Subcutaneous abdominal adipose tissue (tissue), 5 donors: ENCODE data around the gene CSNK2B.

Source experiments
- H3K27ac ChIP-seq: one replicate; pipeline ENCODE4 v1.7.0; 2013; ENCODE audit warnings: low read depth, mild to moderate bottlenecking, inconsistent platforms, low read length, moderate library complexity
- H3K27me3 ChIP-seq, 5 donors: one replicate each; pipeline ENCODE4 v1.7.0; 2013; ENCODE audit warnings: low read length in 5 of 5, inconsistent platforms in 1 of 5; ENCODE audit not compliant: control insufficient read depth in 5 of 5, insufficient read depth in 4 of 5
- H3K36me3 ChIP-seq, 5 donors: one replicate each; pipeline ENCODE4 v1.7.0; 2013; ENCODE audit warnings: low read length in 5 of 5; ENCODE audit not compliant: control insufficient read depth in 5 of 5, insufficient read depth in 5 of 5
- H3K4me1 ChIP-seq, 5 donors: one replicate each; pipeline ENCODE4 v1.7.0; 2013; ENCODE audit warnings: low read length in 5 of 5, mild to moderate bottlenecking in 3 of 5, moderate library complexity in 1 of 5; ENCODE audit not compliant: control insufficient read depth in 5 of 5, insufficient read depth in 5 of 5
- H3K4me3 ChIP-seq, 5 donors: one replicate each; pipeline ENCODE4 v1.7.0; 2013; ENCODE audit warnings: low read length in 5 of 5, low read depth in 1 of 5
- H3K9ac ChIP-seq, 5 donors: one replicate each; pipeline ENCODE4 v1.7.0; 2013; ENCODE audit warnings: low read length in 5 of 5, mild to moderate bottlenecking in 4 of 5, moderate library complexity in 3 of 5
- H3K9me3 ChIP-seq, 5 donors: one replicate each; pipeline ENCODE4 v1.7.0; 2013; ENCODE audit warnings: low read length in 5 of 5; ENCODE audit not compliant: control insufficient read depth in 5 of 5
- donor health status: healthy.
- donor health status: healthy.
- donor health status: healthy.
- donor health status: healthy.
- donor health status: healthy.

CSNK2B gene

GRCh38 chr6:31636698-31637596 lies 28.9 kb upstream of the CSNK2B start:
- H3K27me3 ChIP-seq, result no peaks in the 10 kb centered on the region
- H3K9ac ChIP-seq, result no peak overlapping the region
- H3K36me3 ChIP-seq, result peaks cover 9 to 97% (median 94%) of the 10 kb centered on the region in 5 donors
- no peak overlapping the region for H3K4me3 ChIP-seq
- no peaks in the 10 kb centered on the region for H3K9me3 ChIP-seq
- no peak overlapping the region for H3K27ac ChIP-seq
- H3K4me1 ChIP-seq, result peaks cover 1 to 29% (median 13%) of the 10 kb centered on the region in 5 donors

- Histone ChIP-seq H3K4me1 (peaks cover 1 to 15% (median 12%) of the 10 kb centered on the region in 5 donors), H3K4me3 (no peak overlapping the region), H3K9ac (no peak overlapping the region), H3K36me3 (peaks cover 12 to 95% (median 92%) of the 10 kb centered on the region in 5 donors), H3K27me3 (no peaks in the 10 kb centered on the region), H3K27ac (no peak overlapping the region), H3K9me3 (no peaks in the 10 kb centered on the region)
Measured at GRCh38 chr6:31639043-31639442, 26.8 kb upstream of the CSNK2B start.

- peaks cover 12 to 95% (median 92%) of the 10 kb centered on the region in 5 donors for H3K36me3 ChIP-seq
- H3K9ac ChIP-seq, result no peak overlapping the region
- no peak overlapping the region for H3K27ac ChIP-seq
- no peak overlapping the region for H3K4me3 ChIP-seq
- no peaks in the 10 kb centered on the region for H3K9me3 ChIP-seq
- no peaks in the 10 kb centered on the region for H3K27me3 ChIP-seq
- peaks cover 1 to 11% (median 8%) of the 10 kb centered on the region in 5 donors for H3K4me1 ChIP-seq
Measured at GRCh38 chr6:31639449-31639861, 26.4 kb upstream of the CSNK2B start.

DNA sequence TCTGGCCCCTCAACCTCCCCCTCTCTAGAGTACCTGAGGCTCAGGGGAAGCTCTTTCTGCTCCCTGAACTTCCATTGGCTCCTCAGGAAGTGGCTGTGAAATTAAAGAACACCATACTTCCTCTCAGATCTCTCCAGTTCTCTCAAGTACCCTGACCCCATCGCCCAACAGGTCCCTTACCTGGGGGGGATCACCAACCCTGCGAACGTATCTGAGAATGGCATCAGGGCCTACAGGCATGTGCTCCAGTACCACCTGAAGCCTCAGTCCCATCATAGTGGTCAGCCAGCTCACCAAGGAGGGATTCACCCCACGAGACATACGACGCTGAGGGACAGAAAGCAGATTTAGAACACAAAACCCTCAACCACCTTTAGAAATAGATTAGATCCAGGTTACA lies 25.3 kb upstream of the CSNK2B start:
- H3K27me3 ChIP-seq, result no peaks in the 10 kb centered on the region
- H3K9ac ChIP-seq, result no peak overlapping the region
- no peak overlapping the region for H3K27ac ChIP-seq
- no peak overlapping the region for H3K4me3 ChIP-seq
- peaks cover 14 to 95% (median 92%) of the 10 kb centered on the region in 5 donors for H3K36me3 ChIP-seq
- no peaks in the 10 kb centered on the region for H3K9me3 ChIP-seq
- H3K4me1 ChIP-seq, result no peaks in the 10 kb centered on the region

DNA sequence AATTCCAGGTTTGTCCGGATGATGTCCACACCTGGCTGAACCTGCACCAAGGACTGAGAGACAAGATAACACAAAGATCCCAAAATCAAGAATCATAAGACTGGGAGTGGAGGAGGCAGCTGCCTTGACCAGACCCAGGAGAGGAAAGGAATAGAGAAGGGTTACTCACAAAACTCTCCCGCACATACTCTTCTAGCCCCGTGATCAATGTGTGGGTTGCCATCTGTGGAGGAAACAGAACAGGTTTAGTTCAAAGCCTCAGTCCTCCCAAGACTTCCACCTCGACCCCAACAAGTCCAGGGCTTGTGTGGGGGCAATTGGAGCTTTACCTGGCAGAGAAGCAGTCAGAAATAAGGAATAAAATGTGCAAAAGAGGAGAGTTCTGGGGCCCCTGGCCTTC lies 24.5 kb upstream of the CSNK2B start:
- Histone ChIP-seq H3K9me3 (no peaks in the 10 kb centered on the region), H3K4me3 (no peak overlapping the region), H3K36me3 (peaks cover 15 to 95% (median 92%) of the 10 kb centered on the region in 5 donors), H3K27ac (no peak overlapping the region), H3K4me1 (no peaks in the 10 kb centered on the region), H3K27me3 (no peaks in the 10 kb centered on the region), H3K9ac (no peak overlapping the region)

DNA sequence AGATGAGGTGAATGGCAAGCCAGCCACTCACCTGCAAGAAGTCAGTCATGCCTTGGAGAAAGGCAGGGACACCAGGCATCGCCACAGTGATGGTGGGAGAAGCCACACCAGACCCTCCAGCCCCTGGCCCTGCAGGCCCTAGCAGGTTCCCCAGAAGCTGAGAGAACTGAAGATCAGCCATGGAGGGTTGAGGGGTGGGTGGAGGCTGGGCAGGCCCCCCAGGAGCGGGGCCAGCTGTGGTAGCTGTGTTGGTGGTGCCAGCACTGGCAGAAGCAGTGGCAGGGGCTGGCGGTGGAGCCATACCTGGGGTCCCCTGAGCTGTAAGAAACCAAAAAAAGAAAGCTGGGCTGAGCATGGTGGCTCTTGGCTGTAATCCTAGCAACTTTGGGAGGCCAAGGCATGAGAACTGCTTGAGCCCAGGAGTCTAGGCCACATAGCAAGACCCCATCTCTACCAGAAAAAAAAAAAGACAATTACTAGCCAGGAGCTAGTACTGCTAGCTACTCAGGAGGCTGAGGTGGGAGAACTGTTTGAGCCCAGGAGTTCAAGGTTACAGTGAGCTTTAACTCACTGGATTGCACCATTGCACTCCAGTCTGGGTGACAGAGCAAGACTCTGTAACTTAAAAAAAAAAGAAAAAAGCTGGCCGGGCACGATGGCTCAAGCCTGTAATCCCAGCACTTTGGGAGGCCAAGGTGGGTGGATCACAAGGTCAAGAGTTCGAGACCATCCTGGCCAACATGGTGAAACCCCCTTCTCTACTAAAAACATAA lies 22.9 kb upstream of the CSNK2B start:
- Histone ChIP-seq H3K9ac (no peak overlapping the region), H3K27ac (no peak overlapping the region), H3K4me1 (no peaks in the 10 kb centered on the region), H3K4me3 (no peak overlapping the region), H3K36me3 (peaks cover 14 to 94% (median 91%) of the 10 kb centered on the region in 5 donors), H3K27me3 (no peaks in the 10 kb centered on the region), H3K9me3 (no peaks in the 10 kb centered on the region)

DNA sequence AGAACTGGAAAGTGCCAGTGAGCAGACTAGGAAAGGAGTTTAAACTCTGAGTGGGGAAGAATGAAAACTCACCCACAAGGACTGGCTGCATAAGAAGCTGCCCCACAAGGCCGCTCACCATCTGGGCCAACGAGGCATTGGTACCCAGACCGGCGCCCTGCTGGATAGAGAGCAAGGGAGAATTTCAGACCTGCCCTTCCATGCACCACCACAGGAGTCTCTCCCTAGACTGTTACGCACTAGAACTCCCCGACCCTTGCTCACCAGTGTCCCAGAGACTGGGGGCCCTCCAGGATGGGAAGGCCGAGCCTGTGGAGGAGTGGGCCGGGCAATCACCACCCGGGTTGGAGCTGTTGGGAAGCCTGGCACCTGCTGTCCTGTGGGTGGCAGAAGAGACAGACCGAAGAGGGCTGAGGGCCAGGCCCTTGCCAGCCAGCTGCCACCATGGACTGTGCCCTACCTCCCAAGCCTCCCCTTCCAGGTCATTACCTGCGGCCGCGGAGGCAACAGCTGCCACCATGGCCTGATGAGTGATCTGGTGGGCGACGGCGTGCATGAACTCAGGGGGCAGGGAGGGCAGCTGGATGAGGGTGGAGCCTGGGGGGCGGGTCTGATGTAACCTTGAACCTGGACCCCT lies 21.9 kb upstream of the CSNK2B start:
- H3K27me3 ChIP-seq, result no peaks in the 10 kb centered on the region
- H3K27ac ChIP-seq, result no peak overlapping the region
- no peaks in the 10 kb centered on the region for H3K9me3 ChIP-seq
- peaks cover 11 to 97% (median 93%) of the 10 kb centered on the region in 5 donors for H3K36me3 ChIP-seq
- H3K4me1 ChIP-seq, result no peaks in the 10 kb centered on the region
- no peak overlapping the region for H3K4me3 ChIP-seq
- H3K9ac ChIP-seq, result no peak overlapping the region

DNA sequence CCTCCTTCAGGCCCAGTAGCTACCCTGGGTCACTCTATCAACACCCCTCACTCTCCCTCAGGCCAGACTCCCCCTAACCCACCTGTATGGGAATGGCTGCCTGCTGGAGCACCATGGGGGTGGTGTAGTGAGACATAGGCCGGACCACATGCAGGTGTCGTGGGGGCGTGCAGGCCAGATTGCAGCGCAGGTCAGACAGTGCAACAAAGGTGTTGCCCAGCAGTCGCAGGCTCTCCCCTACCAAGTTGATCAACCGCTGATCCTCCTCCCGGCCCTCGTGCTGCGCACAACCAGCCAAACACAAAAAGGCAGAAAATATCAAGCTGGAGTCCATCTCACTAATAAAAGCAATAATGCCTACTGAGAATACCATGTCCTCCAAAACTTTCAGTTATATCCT lies 20.6 kb upstream of the CSNK2B start:
- Histone ChIP-seq H3K4me1 (no peaks in the 10 kb centered on the region), H3K27me3 (no peaks in the 10 kb centered on the region), H3K36me3 (peaks cover 6 to 91% (median 87%) of the 10 kb centered on the region in 5 donors), H3K4me3 (no peak overlapping the region), H3K9ac (no peak overlapping the region), H3K9me3 (no peaks in the 10 kb centered on the region), H3K27ac (no peak overlapping the region)

DNA sequence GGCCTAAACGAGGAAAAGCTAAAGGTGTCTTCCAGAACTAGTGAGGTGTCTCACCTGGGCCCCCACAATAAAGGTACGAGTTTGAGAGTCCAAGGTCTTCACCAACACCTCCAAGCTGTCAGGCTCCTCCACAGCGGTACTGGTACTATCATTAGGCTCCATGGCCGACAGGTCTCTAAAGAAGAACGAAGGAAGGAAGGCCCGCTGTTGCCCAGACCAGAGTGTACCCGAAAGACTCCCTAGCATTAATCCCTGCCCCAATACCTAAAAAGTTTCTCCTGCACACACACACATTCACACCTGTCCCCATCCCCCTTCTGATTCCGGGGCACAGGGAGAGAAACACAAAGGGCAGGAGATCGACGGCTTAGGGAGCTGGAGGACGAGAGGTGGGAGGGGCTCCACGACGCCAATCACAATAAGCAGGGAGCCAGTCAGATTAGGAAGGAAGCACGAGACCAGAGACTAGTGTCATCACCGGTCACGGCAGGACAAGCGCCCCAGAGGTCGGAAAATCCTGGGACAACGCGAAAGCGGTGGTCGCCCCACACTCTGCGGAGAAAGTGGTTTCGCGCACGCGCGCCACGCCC lies 14.2 kb upstream of the CSNK2B start:
- H3K36me3 ChIP-seq, result peaks cover 0 to 53% (median 35%) of the 10 kb centered on the region in 5 donors
- peak overlapping the region; percentile 98 for H3K27ac ChIP-seq

More for the DNA sequence above, 14.2 kb upstream of the CSNK2B start:
- H3K9ac ChIP-seq, result peak overlapping the region; percentile 12 to 96 (median 93)
- H3K9me3 ChIP-seq, result no peaks in the 10 kb centered on the region
- peaks cover 0 to 30% (median 20%) of the 10 kb centered on the region in 5 donors for H3K4me1 ChIP-seq
- H3K27me3 ChIP-seq, result no peaks in the 10 kb centered on the region
- H3K4me3 ChIP-seq, result peak overlapping the region; percentile 85 to 94 (median 91)
